Small intestine (tissue), 7 donors: ENCODE measurements around the gene ATP5IF1. TPM values are rescaled to one million over a fixed set of nuclear protein-coding genes. Genes with fewer than 3 reads are reported as not detected.

Experiments
- DNase-seq, 2 donors: peaks; one replicate each; pipeline versions ENCODE4 v3.0.0 to v3.0.0-alpha.2; 2013
- FAIRE-seq: peaks from 2 replicates; lab custom pipeline; 2012; peaks lifted over from hg19 to GRCh38; lab: Jason Lieb, UNC
- H3K27ac ChIP-seq, 3 donors: one replicate each; pipeline ENCODE4 v1.5.1; 2013; ENCODE audit warnings: low read length in 2 of 3, mild to moderate bottlenecking in 2 of 3, control low read depth in 1 of 3, inconsistent platforms in 1 of 3, low read depth in 1 of 3, moderate library complexity in 1 of 3
- H3K27me3 ChIP-seq, 3 donors: one replicate each; pipeline ENCODE4 v1.6.1; 2013; ENCODE audit warnings: low read length in 3 of 3, inconsistent platforms in 1 of 3; ENCODE audit not compliant: control insufficient read depth in 3 of 3, insufficient read depth in 3 of 3
- H3K36me3 ChIP-seq, 3 donors: one replicate each; pipeline ENCODE4 v1.6.1; 2013; ENCODE audit warnings: low read length in 3 of 3, inconsistent platforms in 1 of 3, low read depth in 1 of 3, mild to moderate bottlenecking in 1 of 3, moderate library complexity in 1 of 3; ENCODE audit not compliant: control insufficient read depth in 3 of 3, insufficient read depth in 2 of 3
- H3K4me1 ChIP-seq, 3 donors: one replicate each; pipeline ENCODE4 v1.6.1; 2013; ENCODE audit warnings: low read length in 2 of 3, inconsistent platforms in 1 of 3, low read depth in 1 of 3, mild to moderate bottlenecking in 1 of 3, moderate library complexity in 1 of 3; ENCODE audit not compliant: control insufficient read depth in 3 of 3, insufficient read depth in 2 of 3
- H3K4me3 ChIP-seq, 3 donors: one replicate each; pipeline ENCODE4 v1.5.1; 2013; ENCODE audit warnings: low read length in 3 of 3, control low read depth in 1 of 3, inconsistent platforms in 1 of 3, low read depth in 1 of 3, mild to moderate bottlenecking in 1 of 3, moderate library complexity in 1 of 3
- H3K9me3 ChIP-seq, 2 donors: one replicate each; pipeline ENCODE4 v1.6.1; 2013; ENCODE audit warnings: low read depth in 1 of 2, low read length in 1 of 2; ENCODE audit not compliant: control insufficient read depth in 2 of 2, insufficient read depth in 1 of 2
- WGBS, 3 donors: extraction: QIAGEN DNeasy Blood & Tissue Kit; methylation state at CpG; one replicate each; pipeline ENCODE4 v1.1.7; 2013; 5-methylcytosine and 5-hydroxymethylcytosine counted together
- polyA plus RNA-seq, 4 donors: library from polyadenylated mRNA; stranded (reverse) in 3 of 4; unstranded in 1 of 4; fragments of 200-250 nt in 3 of 4; fragments of 120-200 nt in 1 of 4; gene quantifications; one replicate each; pipeline versions ENCODE4 v1.2.1 to v1.2.3, GENCODE V29; 2013
- donor health status: healthy with polysubstance abuse.
- donor health status: control.
- donor health status: control.
- donor health status: Bipolar disorder and iron deficiency.
- donor health status: healthy.

Gene ATP5IF1
- polyA plus RNA-seq, 4 donors = 389 to 1,616 (median 793) TPM

DNA sequence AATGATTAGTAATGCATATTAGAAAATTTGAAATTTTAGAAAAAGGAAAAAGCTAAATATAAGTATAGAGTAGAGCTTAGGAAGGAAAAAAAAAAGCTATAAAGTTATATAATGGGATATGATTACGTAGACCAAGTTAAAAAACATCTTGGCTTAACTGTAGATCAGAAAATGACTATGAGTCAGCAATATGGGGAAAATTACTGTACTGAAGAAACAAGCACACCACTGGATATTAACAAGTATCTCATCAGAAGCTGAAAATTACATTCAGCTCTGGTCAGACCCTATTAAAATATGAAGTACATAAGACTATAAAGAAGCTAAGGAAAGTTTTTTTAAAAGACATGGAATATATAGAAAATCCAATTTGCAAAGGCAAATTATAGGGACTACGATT lies 22.6 kb upstream of the ATP5IF1 start:
- no peak for DNase-seq
- H3K27me3 ChIP-seq = no peaks in the 10 kb centered on the region
- WGBS, 3 donors = 44 to 85% (median 53%) methylated on average over 2 of the region's 2 CpGs
- no peak for FAIRE-seq
- no peaks in the 10 kb centered on the region for H3K9me3 ChIP-seq
- peaks cover 2 to 31% (median 15%) of the 10 kb centered on the region in 3 donors for H3K36me3 ChIP-seq
- H3K4me3 ChIP-seq = no peak overlapping the region
- peaks cover 0 to 7% (median 0%) of the 10 kb centered on the region in 3 donors for H3K4me1 ChIP-seq
- H3K27ac ChIP-seq = no peak overlapping the region

DNA sequence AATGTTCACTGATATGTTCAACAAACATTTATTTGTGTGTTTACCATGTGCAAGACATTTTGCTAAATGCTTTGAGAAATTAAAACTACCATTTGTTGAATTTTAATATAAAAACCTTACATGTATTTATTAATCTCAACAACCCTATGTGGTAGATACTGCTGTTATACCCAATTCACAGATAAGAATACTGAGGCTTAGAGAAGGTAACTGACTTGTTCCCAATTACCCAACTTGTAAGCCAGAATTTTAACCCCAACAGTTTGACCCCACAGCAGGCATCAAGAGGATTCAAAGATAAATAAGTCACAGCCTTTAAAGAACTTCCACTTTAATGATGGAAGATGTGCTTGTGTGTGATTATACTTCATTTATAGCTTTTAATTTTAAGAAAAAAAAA lies 6.8 kb upstream of the ATP5IF1 start:
- Histone ChIP-seq H3K4me3 (no peak overlapping the region), H3K4me1 (peaks cover 0 to 6% (median 4%) of the 10 kb centered on the region in 3 donors), H3K9me3 (no peaks in the 10 kb centered on the region), H3K27ac (no peak overlapping the region), H3K36me3 (peaks cover 5 to 37% (median 7%) of the 10 kb centered on the region in 3 donors), H3K27me3 (no peaks in the 10 kb centered on the region)
- DNase-seq (no peak), FAIRE-seq (no peak)

DNA sequence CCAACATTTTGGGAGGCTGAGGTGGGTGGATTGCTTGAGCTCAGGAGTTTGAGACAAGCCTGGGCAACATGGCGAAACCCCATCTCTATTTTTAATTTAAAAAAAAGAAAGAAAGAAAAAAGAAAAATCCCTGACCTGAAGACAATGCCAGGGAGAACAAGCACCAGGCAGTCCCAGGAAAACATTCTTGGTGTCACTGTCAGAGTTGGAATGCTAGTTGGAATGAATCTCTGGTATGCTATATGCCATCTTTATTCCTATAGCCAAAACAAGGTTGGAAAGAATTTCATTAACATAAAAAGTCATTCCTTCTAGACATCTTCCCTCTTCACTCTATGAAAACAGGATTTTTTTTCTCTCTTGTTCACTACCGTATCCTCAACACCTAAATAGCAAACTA lies 5.9 kb upstream of the ATP5IF1 start:
- H3K4me3 ChIP-seq = no peak overlapping the region
- H3K27ac ChIP-seq = no peak overlapping the region
- DNase-seq (no peak), FAIRE-seq (no peak)
- 80 to 89% (median 89%) methylated on average over 2 of the region's 2 CpGs for WGBS, 3 donors
- no peaks in the 10 kb centered on the region for H3K9me3 ChIP-seq
- peaks cover 0 to 6% (median 4%) of the 10 kb centered on the region in 3 donors for H3K4me1 ChIP-seq
- no peaks in the 10 kb centered on the region for H3K27me3 ChIP-seq
- peaks cover 5 to 31% (median 7%) of the 10 kb centered on the region in 3 donors for H3K36me3 ChIP-seq

DNA sequence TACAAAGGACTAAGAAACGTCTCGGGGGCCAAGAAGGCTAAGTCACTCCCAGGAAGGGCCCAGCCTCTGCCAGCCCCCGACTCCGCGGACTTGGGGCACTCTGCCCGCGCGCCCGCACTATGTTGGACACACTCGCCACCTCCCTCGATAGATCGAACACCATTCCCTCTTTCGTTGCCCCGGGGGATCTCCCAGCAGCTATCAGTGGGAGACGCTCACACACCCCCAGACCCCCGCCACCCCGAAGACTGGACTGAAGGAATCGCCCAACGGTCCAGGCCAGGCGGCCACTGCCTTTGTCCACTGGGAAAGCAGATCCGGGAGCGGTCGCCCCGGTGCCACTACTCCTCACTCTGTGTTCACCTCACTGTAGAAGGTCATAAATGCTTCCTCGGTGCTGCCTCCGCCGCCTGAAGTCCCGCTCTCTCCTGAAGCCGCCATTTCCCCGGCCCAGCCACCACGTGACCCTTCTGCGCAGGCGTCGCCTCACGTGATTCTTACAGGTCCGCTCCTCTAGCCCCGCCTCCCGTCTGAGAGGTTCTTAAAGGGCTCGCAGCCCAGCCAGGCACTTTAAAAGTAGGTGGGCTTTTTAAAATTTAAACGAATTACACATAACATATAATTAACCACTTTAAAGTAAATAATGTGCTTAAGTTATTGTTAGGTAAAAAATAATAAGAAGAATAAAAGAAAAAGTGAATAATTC lies 3.2 kb upstream of the ATP5IF1 start, which contains the start of gene DNAJC8:
Gene DNAJC8, minus strand, starts transcription at position 472 of the 706 bp plus-strand sequence. Its CDS starts 31 bp downstream, at position 441.
- no peaks in the 10 kb centered on the region for H3K9me3 ChIP-seq
- H3K4me1 ChIP-seq = peaks cover 4 to 13% (median 8%) of the 10 kb centered on the region in 3 donors
- DNase-seq (peak; percentile 95 to 96), FAIRE-seq (no peak)
- 0% methylated on average over 40 of the region's 40 CpGs for WGBS, 3 donors
- peak within 1 kb of the TSS; percentile 64 to 98 (median 71) for H3K4me3 ChIP-seq
- peaks cover 0 to 16% (median 0%) of the 10 kb centered on the region in 3 donors for H3K36me3 ChIP-seq
- no peaks in the 10 kb centered on the region for H3K27me3 ChIP-seq
- H3K27ac ChIP-seq = peak within 1 kb of the TSS; percentile 42 to 76 (median 70)

DNA sequence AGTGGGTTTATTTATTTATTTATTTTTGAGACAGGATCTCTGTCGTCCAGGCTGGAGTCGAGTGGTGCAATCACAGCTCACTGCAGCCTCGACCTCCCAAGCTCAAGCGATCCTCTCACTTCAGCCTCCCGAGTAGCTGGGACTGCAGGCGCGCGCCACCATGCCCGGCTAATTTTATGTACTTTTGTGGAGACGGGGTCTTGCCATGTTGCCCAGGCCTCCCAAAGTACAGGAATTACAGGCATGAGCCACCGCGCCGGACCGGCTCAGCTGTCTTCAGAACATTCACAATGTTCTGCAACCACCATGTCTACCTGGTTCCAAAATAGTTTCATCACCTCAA lies 2.7 kb upstream of the ATP5IF1 start:
- WGBS, 3 donors = 65 to 71% (median 70%) methylated on average over 14 of the region's 14 CpGs
- Histone ChIP-seq H3K27me3 (no peaks in the 10 kb centered on the region), H3K36me3 (peaks cover 0 to 14% (median 0%) of the 10 kb centered on the region in 3 donors), H3K9me3 (no peaks in the 10 kb centered on the region), H3K27ac (no peak overlapping the region), H3K4me3 (peak overlapping the region in 1 of 3 donors; percentile 98), H3K4me1 (peaks cover 4 to 13% (median 12%) of the 10 kb centered on the region in 3 donors)
- no peak for FAIRE-seq
- DNase-seq = no peak

DNA sequence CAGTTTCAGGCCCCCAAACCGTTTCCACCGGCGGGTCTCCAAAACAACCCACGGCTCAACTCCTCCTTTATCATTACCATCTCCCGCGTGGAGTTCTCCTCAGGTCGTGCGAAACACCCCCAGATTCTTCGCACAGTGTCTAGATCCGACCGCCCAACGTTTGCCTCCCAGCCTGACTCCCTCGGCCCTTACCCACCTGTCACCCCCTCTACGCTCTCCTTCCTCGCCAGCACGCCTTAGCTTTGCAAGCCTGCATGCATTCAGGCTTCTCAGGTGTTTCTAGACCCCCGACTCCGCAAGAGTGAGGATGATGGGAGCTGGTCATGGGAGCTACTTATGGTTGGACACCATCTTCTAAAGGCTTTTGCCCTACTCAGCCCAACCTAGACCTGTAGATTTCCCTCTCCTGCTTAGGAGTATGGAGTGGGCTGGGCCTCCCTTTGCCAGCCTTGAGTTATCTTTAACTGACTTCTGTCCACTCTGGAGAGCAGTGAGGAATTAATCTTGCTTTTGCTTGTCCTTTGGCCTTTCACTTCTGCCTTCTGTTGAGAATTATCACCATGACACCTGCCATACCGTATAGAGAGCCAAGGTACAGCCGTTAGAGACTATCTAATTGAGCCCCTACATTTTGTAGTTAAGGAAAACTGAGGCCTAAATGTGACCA lies 865 bp downstream of the ATP5IF1 start:
- FAIRE-seq (no peak), DNase-seq (peak; percentile 56 to 69)
- Histone ChIP-seq H3K4me3 (peak overlapping the region; percentile 78 to 85 (median 84)), H3K27me3 (no peaks in the 10 kb centered on the region), H3K27ac (peak overlapping the region; percentile 93 to 95 (median 95)), H3K9me3 (no peaks in the 10 kb centered on the region), H3K4me1 (peaks cover 4 to 17% (median 8%) of the 10 kb centered on the region in 3 donors), H3K36me3 (peaks cover 0 to 20% (median 0%) of the 10 kb centered on the region in 3 donors)
- 2 to 8% (median 6%) methylated on average over 20 of the region's 20 CpGs for WGBS, 3 donors

DNA sequence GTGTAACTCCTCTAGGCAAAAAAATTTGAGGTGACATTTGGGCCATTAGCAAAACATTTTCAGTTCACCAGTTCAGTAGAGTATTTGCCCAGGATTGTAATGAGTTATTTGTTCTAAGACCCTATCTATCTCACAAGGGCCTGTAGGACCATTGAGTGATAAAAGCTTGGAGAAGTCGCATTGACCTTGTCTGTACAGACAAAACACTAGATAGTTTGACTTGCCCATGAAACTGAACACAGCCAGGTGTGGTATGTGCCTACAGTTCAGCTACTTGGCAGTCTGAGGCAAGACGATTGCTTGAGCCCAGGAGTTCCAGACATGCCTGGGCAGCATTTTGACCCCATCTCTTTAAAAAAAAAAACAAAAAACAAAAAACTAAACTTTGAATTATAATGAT lies 3.1 kb downstream of the ATP5IF1 start:
- DNase-seq = no peak
- WGBS, 3 donors = 33 to 71% (median 58%) methylated on average over 2 of the region's 2 CpGs
- Histone ChIP-seq H3K27me3 (no peaks in the 10 kb centered on the region), H3K4me1 (peaks cover 6 to 32% (median 8%) of the 10 kb centered on the region in 3 donors), H3K27ac (no peak overlapping the region), H3K4me3 (no peak overlapping the region), H3K9me3 (no peaks in the 10 kb centered on the region), H3K36me3 (peaks cover 0 to 31% (median 0%) of the 10 kb centered on the region in 3 donors)
- no peak for FAIRE-seq

DNA sequence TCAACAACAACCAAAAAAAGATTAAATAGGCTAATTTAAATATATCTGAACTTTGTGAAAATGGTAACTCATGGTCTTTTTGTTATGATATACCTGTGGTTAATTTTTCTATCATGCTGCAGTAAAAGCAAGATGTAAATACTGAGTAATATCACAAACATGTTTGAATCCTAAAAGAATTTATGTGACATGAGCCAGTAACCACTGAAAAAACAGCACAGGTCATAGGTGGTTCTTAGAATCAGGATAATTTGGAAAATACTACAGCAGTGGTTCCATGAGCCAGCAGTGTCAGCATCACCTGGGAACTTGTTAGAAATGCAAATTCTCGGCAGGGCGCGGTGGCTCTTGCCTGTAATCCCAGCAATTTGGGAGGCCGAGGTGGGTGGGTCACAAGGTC lies 4.1 kb downstream of the ATP5IF1 start:
- Histone ChIP-seq H3K4me1 (peaks cover 8 to 41% (median 9%) of the 10 kb centered on the region in 3 donors), H3K27me3 (no peaks in the 10 kb centered on the region), H3K27ac (no peak overlapping the region), H3K4me3 (no peak overlapping the region), H3K9me3 (no peaks in the 10 kb centered on the region), H3K36me3 (peaks cover 0 to 31% (median 0%) of the 10 kb centered on the region in 3 donors)
- DNase-seq (no peak), FAIRE-seq (no peak)
- 92 to 96% (median 93%) methylated on average over 4 of the region's 4 CpGs for WGBS, 3 donors
